GM12878 (cell line): Measurements from ENCODE around the gene MTRF1. TPM values are rescaled to one million over a fixed set of nuclear protein-coding genes. Genes with fewer than 3 reads are reported as not detected.

Source experiments
- ATAC-seq: fragments of 200-7000 bp; cut with Tn5 transposase; 3 replicates; pipeline ENCODE4 v1.9.1; 2020; ENCODE audit warnings: mild to moderate bottlenecking, moderate library complexity
- BruUV-seq: library from RNA; stranded (reverse); fragments of 400-500 nt; replicated peaks from 2 replicates; lab custom pipeline; 2021; lab: Mats Ljungman, UMichigan
- CTCF ChIA-PET: fragments of 300-600 bp; sonication (Branson Sonifier 250); formaldehyde crosslinking; extraction: SDS; loops from one replicate; lab custom pipeline; 2021; ENCODE audit warnings: inconsistent platforms; lab: Yijun Ruan, JAX
- POLR2A ChIA-PET: fragments of 350-600 bp; formaldehyde crosslinking; extraction: SDS; loops from one replicate; lab custom pipeline; 2021; ENCODE audit warnings: inconsistent platforms; lab: Charles Lee
- RAD21 ChIA-PET: fragments of 300-600 bp; sonication (Branson Sonifier 250); formaldehyde crosslinking; loops from one replicate; lab custom pipeline; 2023; ENCODE audit warnings: antibody characterized with exemption; ENCODE audit not compliant: unreplicated experiment; lab: Charles Lee
- SMC1A ChIA-PET: fragments of 300-600 bp; sonication (Branson Sonifier 250); formaldehyde crosslinking; loops from one replicate; lab custom pipeline; 2023; ENCODE audit not compliant: unreplicated experiment, uncharacterized antibody; lab: Charles Lee
- DNase-seq: peaks from one replicate; pipeline ENCODE4 v3.0.0-alpha.2; 2011; ENCODE audit warnings: low read depth, low spot score
- FAIRE-seq: peaks from 3 replicates; lab custom pipeline; 2011; peaks lifted over from hg19 to GRCh38; lab: Jason Lieb, UNC
- H2AFZ ChIP-seq: 2 replicates; pipeline ENCODE4 v1.6.0; 2011; ENCODE audit warnings: low read depth, low read length, control low read depth; ENCODE audit not compliant: control insufficient read depth
- H3K27ac ChIP-seq: 2 replicates; pipeline ENCODE4 v1.5.1; 2011; ENCODE audit warnings: control low read depth; ENCODE audit not compliant: control insufficient read depth, insufficient read depth
- H3K27me3 ChIP-seq, 2 experiments: replicated peaks in 1 of 2; 2 replicates each; pipeline versions ENCODE4 v1.6.0 to v1.6.1; 2011; ENCODE audit warnings: low read length in 1 of 2; ENCODE audit not compliant: control insufficient read depth in 2 of 2, insufficient read depth in 2 of 2
- H3K36me3 ChIP-seq, 2 experiments: 2 replicates each; pipeline ENCODE4 v1.5.1; 2011; ENCODE audit warnings: low read length in 1 of 2; ENCODE audit not compliant: control insufficient read depth in 2 of 2, insufficient read depth in 2 of 2
- H3K4me1 ChIP-seq: 2 replicates; pipeline ENCODE4 v1.6.1; 2011; ENCODE audit warnings: mild to moderate bottlenecking, low read length, moderate library complexity, mixed read lengths; ENCODE audit not compliant: control insufficient read depth, insufficient read depth
- H3K4me2 ChIP-seq: 2 replicates; pipeline ENCODE4 v1.6.0; 2011; ENCODE audit warnings: control low read depth; ENCODE audit not compliant: control insufficient read depth, insufficient read depth
- H3K4me3 ChIP-seq: fragments of 200-600 bp; sonication (generic); 2 replicates; pipeline ENCODE4 v1.5.1; 2016
- H3K79me2 ChIP-seq: 2 replicates; pipeline ENCODE4 v1.6.0; 2011; ENCODE audit warnings: low read length; ENCODE audit not compliant: control insufficient read depth, insufficient read depth
- H3K9ac ChIP-seq: 2 replicates; pipeline ENCODE4 v1.8.0; 2011; ENCODE audit warnings: low read length, control low read depth, mixed read lengths; ENCODE audit not compliant: control insufficient read depth, insufficient read depth
- H3K9me3 ChIP-seq: replicated peaks from 3 replicates; pipeline ENCODE4 v1.5.1; 2011; ENCODE audit warnings: mild to moderate bottlenecking, low read length; ENCODE audit not compliant: control insufficient read depth, insufficient read depth
- H4K20me1 ChIP-seq: 2 replicates; pipeline ENCODE4 v1.6.0; 2011; ENCODE audit not compliant: control insufficient read depth, insufficient read depth
- DPF2 ChIP-seq: fragments of 450-650 bp; IDR thresholded peaks from 2 replicates; pipeline ENCODE4 v1.6.1; 2017; ENCODE audit warnings: mild to moderate bottlenecking
- IKZF1 ChIP-seq: fragments of 450-650 bp; conservative IDR thresholded peaks from 2 replicates; pipeline ENCODE4 v1.6.1; 2017; ENCODE audit warnings: antibody characterized with exemption, mild to moderate bottlenecking
- NBN ChIP-seq: fragments of 450-650 bp; IDR thresholded peaks from 2 replicates; pipeline ENCODE4 v1.6.1; 2016
- NRF1 ChIP-seq: conservative IDR thresholded peaks from 2 replicates; pipeline ENCODE4 v1.6.1; 2011; ENCODE audit warnings: mild to moderate bottlenecking, low read depth, low read length, improper control_type of control experiment
- SIN3A ChIP-seq: IDR thresholded peaks from 2 replicates; pipeline ENCODE4 v1.6.1; 2012; ENCODE audit warnings: low read depth, low read length, improper control_type of control experiment
- WGBS: methylation state at CpG from one replicate; pipeline ENCODE4 v1.1.6; 2016; ENCODE audit warnings: low lambda C conversion rate; ENCODE audit not compliant: insufficient replicate concordance, insufficient coverage; ENCODE audit errors: missing lambda C conversion rate; 5-methylcytosine and 5-hydroxymethylcytosine counted together
- in situ Hi-C: fragments of 300-500 bp; cut with MboI; formaldehyde crosslinking; loops from 9 replicates; pipeline ENCODE4 v1.14.3; 2018; ENCODE audit warnings: mixed read lengths
- intact Hi-C: fragments of 100-400 bp; cut with micrococcal nuclease; formaldehyde crosslinking; loops from one replicate; pipeline ENCODE4 v1.14.2; 2022; ENCODE audit not compliant: unreplicated experiment
- polyA plus RNA-seq, 11 experiments: library from polyadenylated mRNA; depleted of rRNA in 4 of 11; unstranded in 6 of 11; stranded (reverse) in 5 of 11; fragments of >200 nt; fragmentation: Nextera tagmentation in 4 of 11; fragmentation: Illumina TruSeq in 1 of 11; extraction: Ambion mirVana in 4 of 11; extraction: Trizol in 1 of 11; gene quantifications; 1 replicate in 1 of 11; 2 replicates in 10 of 11; pipeline versions ENCODE4 v1.2.1 to v1.2.3, GENCODE V29; 2011 to 2016; ENCODE audit warnings: inconsistent platforms in 2 of 11, missing spikeins in 2 of 11, low read depth in 1 of 11
- total RNA-seq, 4 experiments: library from RNA; depleted of rRNA in 3 of 4; stranded (reverse); fragments of >200 nt in 3 of 4; fragmentation: Illumina TruSeq in 1 of 4; extraction: Trizol in 1 of 4; gene quantifications; 2 replicates each; pipeline versions ENCODE4 v1.2.1 to v1.2.3, GENCODE V29; 2013 to 2021
- TF ChIP-seq, protein P1 (sequence below): fragments of 450-650 bp; IDR thresholded peaks from 2 replicates; pipeline ENCODE4 v1.6.1; 2016; ENCODE audit warnings: mild to moderate bottlenecking

Gene MTRF1
- total and polyA plus RNA-seq, 10 of the 15 experiments (the other 5 are each of a cell fraction or from before 2014, with no cell fraction given), result 12.1 to 33.7 (median 20.6) TPM

DNA sequence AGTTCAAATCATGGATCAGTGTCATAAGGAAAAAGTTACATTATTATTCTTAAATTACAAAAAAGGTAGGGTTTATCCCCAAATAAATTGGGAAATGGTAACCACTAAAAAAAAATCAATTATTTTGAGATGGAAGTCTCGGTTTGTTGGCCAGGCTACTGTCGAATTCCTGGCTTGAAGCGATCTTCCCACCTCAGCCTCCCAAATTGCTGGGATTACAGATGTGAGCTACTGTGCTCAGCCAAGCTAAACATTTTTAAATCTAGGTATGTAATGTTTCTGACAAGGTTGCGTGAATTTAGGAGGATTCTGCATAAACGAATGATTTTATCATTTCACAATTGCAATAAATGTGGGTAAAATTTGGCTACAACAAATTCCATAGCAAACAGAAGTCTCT is 49.7 kb upstream of the MTRF1 start:
- no peak overlapping the region for H3K27ac ChIP-seq
- H3K79me2 ChIP-seq, result peaks cover 69% of the 10 kb centered on the region
- WGBS, result 94% methylated on average over 5 of the region's 5 CpGs
- H4K20me1 ChIP-seq, result no peaks in the 10 kb centered on the region
- ChIA-PET SMC1A (interaction anchor here (0.9 to 1.8 kb wide), 4 partner anchors 13 to 239 kb away, joined by 3 to 4 read pairs (median 4); partner anchors contain the start of gene MTRF1), CTCF (no interaction called here), RAD21 (interaction anchor here (0.9 to 1.5 kb wide), 2 partner anchors 16 to 50 kb away, joined by 3 to 4 read pairs; partner anchors contain the start of gene MTRF1), POLR2A (no interaction called here)
- ATAC-seq (no peak), FAIRE-seq (no peak), DNase-seq (no peak)
- H3K4me1 ChIP-seq, result peaks cover 6% of the 10 kb centered on the region; the same call in 1 of the 2 replicates
- peak overlapping the region; percentile 36 for H3K4me2 ChIP-seq
- in situ Hi-C loops (no loop called here), intact Hi-C loops (loop anchor here (5.0 kb wide), 1 partner anchor 181 kb away; the partner anchor contains the start of gene KBTBD6)
- BruUV-seq, result no TSS peak
- no peaks in the 10 kb centered on the region for H3K9me3 ChIP-seq
- no peaks in the 10 kb centered on the region for H3K36me3 ChIP-seq
- H3K9ac ChIP-seq, result peak overlapping the region; percentile 32; the same call in 1 of the 2 replicates
- no peak for TF ChIP-seq NBN
- TF ChIP-seq NRF1, result no peak
- TF ChIP-seq, protein P1, sequence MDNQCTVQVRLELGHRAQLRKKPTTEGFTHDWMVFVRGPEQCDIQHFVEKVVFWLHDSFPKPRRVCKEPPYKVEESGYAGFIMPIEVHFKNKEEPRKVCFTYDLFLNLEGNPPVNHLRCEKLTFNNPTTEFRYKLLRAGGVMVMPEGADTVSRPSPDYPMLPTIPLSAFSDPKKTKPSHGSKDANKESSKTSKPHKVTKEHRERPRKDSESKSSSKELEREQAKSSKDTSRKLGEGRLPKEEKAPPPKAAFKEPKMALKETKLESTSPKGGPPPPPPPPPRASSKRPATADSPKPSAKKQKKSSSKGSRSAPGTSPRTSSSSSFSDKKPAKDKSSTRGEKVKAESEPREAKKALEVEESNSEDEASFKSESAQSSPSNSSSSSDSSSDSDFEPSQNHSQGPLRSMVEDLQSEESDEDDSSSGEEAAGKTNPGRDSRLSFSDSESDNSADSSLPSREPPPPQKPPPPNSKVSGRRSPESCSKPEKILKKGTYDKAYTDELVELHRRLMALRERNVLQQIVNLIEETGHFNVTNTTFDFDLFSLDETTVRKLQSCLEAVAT, result 0 out of 2 replicates have a peak, but pooled peaks have one; percentile 0
- no peak for TF ChIP-seq IKZF1
- TF ChIP-seq SIN3A, result no peak
- no peak for TF ChIP-seq DPF2
- H3K4me3 ChIP-seq, result peak overlapping the region; percentile 65; the same call in 1 of the 2 replicates
- H3K27me3 ChIP-seq, result no peaks in the 10 kb centered on the region
- no peak overlapping the region for H2AFZ ChIP-seq
